WTC11 (cell line): ENCODE measurements around the gene ADGRV1.

Experiments
- CREB1 ChIP-seq: sonication (generic); formaldehyde crosslinking; IDR thresholded peaks from 2 replicates; pipeline ENCODE4 v1.8.0; 2023; ENCODE audit warnings: mild to moderate bottlenecking, missing genetic modification reagents
- ESRRA ChIP-seq: sonication (generic); formaldehyde crosslinking; IDR thresholded peaks from 2 replicates; pipeline ENCODE4 v1.8.1; 2022; ENCODE audit warnings: mild to moderate bottlenecking, missing genetic modification reagents, borderline replicate concordance
- JUN ChIP-seq: sonication (generic); formaldehyde crosslinking; IDR thresholded peaks from 2 replicates; pipeline ENCODE4 v1.8.0; 2023; ENCODE audit warnings: mild to moderate bottlenecking, missing genetic modification reagents
- NR3C1 ChIP-seq: sonication (generic); formaldehyde crosslinking; conservative IDR thresholded peaks from 2 replicates; pipeline ENCODE4 v1.8.1; 2023; ENCODE audit warnings: low read depth, mild to moderate bottlenecking, missing genetic modification reagents
- ZNF263 ChIP-seq: sonication (generic); formaldehyde crosslinking; IDR thresholded peaks from 2 replicates; pipeline ENCODE4 v1.8.1; 2022; ENCODE audit warnings: low read depth, mild to moderate bottlenecking, moderate library complexity, missing genetic modification reagents
- ZNF416 ChIP-seq: fragments of 250-450 bp; sonication (Bioruptor Pico); IDR thresholded peaks from 2 replicates; pipeline ENCODE4 v1.9.0; 2021; ENCODE audit warnings: mild to moderate bottlenecking, inconsistent platforms
- TF ChIP-seq, protein P1 (sequence below): fragments of 200-600 bp; IDR thresholded peaks from 2 replicates; pipeline ENCODE4 v1.8.0; 2022; ENCODE audit warnings: antibody characterized with exemption
- TF ChIP-seq, protein P2 (sequence below): fragments of 250-450 bp; sonication (Bioruptor Pico); IDR thresholded peaks from 2 replicates; pipeline ENCODE4 v2.1.2; 2022; ENCODE audit warnings: mild to moderate bottlenecking, moderate library complexity
- TF ChIP-seq, protein P3 (sequence below): fragments of 250-450 bp; sonication (Bioruptor Pico); IDR thresholded peaks from 2 replicates; pipeline ENCODE4 v1.8.0; 2021; ENCODE audit warnings: mild to moderate bottlenecking
- TF ChIP-seq, protein P4 (sequence below): sonication (generic); formaldehyde crosslinking; IDR thresholded peaks from 2 replicates; pipeline ENCODE4 v1.8.1; 2022; ENCODE audit warnings: low read depth, mild to moderate bottlenecking, moderate library complexity, missing genetic modification reagents, borderline replicate concordance

DNA sequence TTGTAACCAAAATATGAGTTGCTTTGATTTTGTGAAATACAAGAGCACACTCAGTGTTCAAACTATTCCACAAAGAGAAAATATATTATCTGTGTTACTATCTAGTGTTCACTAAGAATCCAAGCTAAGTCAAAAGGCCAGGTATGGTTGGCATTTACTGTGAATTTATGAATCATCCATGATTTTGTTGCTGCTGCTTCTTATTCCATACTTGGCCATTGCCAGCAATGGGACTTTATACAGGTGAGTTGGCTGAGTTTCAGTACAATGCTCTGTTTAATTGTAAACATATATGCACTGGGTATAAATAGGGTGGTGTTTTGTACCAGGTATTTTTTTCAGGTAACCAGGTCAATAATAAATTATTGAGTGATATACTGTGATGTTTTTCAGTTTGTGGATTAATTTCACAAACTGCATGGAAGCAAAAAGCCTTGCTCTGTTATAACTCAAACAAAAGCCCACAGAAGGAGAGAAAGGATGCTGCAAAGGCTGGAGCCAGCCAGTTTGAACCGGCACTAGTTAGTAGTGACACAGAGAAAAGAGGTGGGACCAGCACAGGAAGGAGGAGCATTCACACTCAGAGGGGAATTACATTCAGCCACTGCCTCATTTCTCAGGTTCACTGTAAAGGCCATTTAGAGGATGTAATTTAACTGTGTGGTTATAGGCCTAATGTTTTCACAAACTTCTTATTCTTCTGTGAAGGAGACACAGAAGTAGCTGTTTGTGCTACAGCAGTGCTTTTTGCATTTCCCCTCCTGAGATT lies 381.8 kb downstream of the ADGRV1 start:
- TF ChIP-seq CREB1 (CRISPR knock-in tag), result no peak
- TF ChIP-seq, protein P1, sequence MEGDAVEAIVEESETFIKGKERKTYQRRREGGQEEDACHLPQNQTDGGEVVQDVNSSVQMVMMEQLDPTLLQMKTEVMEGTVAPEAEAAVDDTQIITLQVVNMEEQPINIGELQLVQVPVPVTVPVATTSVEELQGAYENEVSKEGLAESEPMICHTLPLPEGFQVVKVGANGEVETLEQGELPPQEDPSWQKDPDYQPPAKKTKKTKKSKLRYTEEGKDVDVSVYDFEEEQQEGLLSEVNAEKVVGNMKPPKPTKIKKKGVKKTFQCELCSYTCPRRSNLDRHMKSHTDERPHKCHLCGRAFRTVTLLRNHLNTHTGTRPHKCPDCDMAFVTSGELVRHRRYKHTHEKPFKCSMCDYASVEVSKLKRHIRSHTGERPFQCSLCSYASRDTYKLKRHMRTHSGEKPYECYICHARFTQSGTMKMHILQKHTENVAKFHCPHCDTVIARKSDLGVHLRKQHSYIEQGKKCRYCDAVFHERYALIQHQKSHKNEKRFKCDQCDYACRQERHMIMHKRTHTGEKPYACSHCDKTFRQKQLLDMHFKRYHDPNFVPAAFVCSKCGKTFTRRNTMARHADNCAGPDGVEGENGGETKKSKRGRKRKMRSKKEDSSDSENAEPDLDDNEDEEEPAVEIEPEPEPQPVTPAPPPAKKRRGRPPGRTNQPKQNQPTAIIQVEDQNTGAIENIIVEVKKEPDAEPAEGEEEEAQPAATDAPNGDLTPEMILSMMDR, result no peak
- no peak for TF ChIP-seq JUN (CRISPR knock-in tag)
- TF ChIP-seq, protein P2, sequence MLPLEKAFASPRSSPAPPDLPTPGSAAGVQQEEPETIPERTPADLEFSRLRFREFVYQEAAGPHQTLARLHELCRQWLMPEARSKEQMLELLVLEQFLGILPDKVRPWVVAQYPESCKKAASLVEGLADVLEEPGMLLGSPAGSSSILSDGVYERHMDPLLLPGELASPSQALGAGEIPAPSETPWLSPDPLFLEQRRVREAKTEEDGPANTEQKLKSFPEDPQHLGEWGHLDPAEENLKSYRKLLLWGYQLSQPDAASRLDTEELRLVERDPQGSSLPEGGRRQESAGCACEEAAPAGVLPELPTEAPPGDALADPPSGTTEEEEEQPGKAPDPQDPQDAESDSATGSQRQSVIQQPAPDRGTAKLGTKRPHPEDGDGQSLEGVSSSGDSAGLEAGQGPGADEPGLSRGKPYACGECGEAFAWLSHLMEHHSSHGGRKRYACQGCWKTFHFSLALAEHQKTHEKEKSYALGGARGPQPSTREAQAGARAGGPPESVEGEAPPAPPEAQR, result no peak
- no peak for TF ChIP-seq ZNF416 (CRISPR knock-in tag)
- TF ChIP-seq NR3C1 (CRISPR knock-in tag), result no peak
- TF ChIP-seq, protein P3, sequence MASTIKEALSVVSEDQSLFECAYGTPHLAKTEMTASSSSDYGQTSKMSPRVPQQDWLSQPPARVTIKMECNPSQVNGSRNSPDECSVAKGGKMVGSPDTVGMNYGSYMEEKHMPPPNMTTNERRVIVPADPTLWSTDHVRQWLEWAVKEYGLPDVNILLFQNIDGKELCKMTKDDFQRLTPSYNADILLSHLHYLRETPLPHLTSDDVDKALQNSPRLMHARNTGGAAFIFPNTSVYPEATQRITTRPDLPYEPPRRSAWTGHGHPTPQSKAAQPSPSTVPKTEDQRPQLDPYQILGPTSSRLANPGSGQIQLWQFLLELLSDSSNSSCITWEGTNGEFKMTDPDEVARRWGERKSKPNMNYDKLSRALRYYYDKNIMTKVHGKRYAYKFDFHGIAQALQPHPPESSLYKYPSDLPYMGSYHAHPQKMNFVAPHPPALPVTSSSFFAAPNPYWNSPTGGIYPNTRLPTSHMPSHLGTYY (CRISPR knock-in tag), result no peak
- no peak for TF ChIP-seq ZNF263 (CRISPR knock-in tag)
- TF ChIP-seq, protein P4, sequence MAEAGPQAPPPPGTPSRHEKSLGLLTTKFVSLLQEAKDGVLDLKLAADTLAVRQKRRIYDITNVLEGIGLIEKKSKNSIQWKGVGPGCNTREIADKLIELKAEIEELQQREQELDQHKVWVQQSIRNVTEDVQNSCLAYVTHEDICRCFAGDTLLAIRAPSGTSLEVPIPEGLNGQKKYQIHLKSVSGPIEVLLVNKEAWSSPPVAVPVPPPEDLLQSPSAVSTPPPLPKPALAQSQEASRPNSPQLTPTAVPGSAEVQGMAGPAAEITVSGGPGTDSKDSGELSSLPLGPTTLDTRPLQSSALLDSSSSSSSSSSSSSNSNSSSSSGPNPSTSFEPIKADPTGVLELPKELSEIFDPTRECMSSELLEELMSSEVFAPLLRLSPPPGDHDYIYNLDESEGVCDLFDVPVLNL (CRISPR knock-in tag), result no peak
- no peak for TF ChIP-seq ESRRA (CRISPR knock-in tag)
